Neural cell (in vitro differentiated cells): ENCODE measurements around the gene KDM4B.

ENCODE experiments used
- EP300 ChIP-seq: fragments of 450-650 bp; conservative IDR thresholded peaks from 2 replicates; pipeline ENCODE4 v1.6.1; 2014; ENCODE audit warnings: antibody characterized with exemption, mild to moderate bottlenecking, moderate library complexity; ENCODE audit not compliant: poor library complexity, severe bottlenecking
- EZH2 ChIP-seq: fragments of 200-600, 300-800 bp; shearing (Covaris generic), sonication (generic); IDR thresholded peaks from 2 replicates; pipeline ENCODE4 v1.6.1; 2014; ENCODE audit warnings: antibody characterized with exemption, low read length, borderline replicate concordance, mild to moderate bottlenecking; ENCODE audit not compliant: insufficient read depth, poor library complexity, severe bottlenecking
- MXI1 ChIP-seq: fragments of 450-650 bp; conservative IDR thresholded peaks from 2 replicates; pipeline ENCODE4 v1.6.1; 2014; ENCODE audit warnings: antibody characterized with exemption, mild to moderate bottlenecking; ENCODE audit not compliant: poor library complexity, severe bottlenecking
- RAD21 ChIP-seq: fragments of 450-650 bp; conservative IDR thresholded peaks from 2 replicates; pipeline ENCODE4 v1.6.1; 2014; ENCODE audit warnings: antibody characterized with exemption, mild to moderate bottlenecking, moderate library complexity
- REST ChIP-seq: IDR thresholded peaks from 2 replicates; pipeline ENCODE4 v1.6.1; 2012; ENCODE audit warnings: borderline replicate concordance
- TAF1 ChIP-seq: IDR thresholded peaks from 2 replicates; pipeline ENCODE4 v1.6.1; 2012; ENCODE audit warnings: low read depth
- TF ChIP-seq, protein P1 (sequence below): fragments of 450-650 bp; IDR thresholded peaks from 2 replicates; pipeline ENCODE4 v1.5.1; 2014; ENCODE audit warnings: antibody characterized with exemption, mild to moderate bottlenecking, moderate library complexity; ENCODE audit not compliant: poor library complexity, severe bottlenecking

DNA sequence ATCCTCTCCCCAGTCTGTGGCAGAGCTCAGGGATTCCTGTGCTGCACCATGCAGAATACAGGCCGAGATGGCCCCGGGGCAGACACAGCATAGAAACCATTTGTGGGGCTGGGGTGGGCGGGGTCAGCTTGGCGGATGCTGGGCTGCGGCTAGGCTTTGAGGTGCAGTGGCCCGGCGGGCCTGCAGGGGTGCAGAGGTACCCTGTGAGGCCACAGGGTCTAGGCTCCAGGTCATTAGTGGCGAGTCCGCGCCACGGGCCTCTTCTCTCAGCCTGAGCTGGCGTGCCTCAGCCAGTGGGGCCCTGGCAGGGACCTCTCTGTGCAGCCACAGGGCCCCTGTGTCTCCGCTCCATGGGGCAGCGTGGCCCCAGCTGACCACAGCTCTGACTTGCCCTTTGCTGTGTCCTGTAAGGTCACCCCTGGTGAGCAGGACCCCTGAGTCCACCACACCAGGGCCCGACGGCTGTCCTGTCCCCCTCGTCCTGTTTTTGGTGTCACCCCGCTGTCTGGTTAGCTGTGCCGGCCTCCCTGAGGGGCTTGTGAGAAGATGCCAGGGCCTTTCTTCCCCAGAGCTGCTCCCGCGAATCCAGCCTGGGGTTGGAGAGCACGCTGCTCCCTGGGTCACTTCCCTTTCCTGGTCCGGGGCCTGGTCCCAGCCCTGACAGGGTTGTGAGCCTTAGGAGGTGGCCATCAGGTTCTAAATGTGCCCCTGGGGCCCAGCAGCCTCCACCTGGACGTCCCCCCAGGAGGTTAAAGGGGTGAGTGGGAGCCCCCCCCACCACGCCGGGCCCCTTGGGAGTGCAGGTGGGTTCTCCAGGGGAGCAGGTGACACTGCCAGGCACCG is 12.1 kb downstream of the KDM4B start:
- TF ChIP-seq EP300: no peak
- TF ChIP-seq EZH2: no peak
- no peak for TF ChIP-seq MXI1
- TF ChIP-seq, protein P1, sequence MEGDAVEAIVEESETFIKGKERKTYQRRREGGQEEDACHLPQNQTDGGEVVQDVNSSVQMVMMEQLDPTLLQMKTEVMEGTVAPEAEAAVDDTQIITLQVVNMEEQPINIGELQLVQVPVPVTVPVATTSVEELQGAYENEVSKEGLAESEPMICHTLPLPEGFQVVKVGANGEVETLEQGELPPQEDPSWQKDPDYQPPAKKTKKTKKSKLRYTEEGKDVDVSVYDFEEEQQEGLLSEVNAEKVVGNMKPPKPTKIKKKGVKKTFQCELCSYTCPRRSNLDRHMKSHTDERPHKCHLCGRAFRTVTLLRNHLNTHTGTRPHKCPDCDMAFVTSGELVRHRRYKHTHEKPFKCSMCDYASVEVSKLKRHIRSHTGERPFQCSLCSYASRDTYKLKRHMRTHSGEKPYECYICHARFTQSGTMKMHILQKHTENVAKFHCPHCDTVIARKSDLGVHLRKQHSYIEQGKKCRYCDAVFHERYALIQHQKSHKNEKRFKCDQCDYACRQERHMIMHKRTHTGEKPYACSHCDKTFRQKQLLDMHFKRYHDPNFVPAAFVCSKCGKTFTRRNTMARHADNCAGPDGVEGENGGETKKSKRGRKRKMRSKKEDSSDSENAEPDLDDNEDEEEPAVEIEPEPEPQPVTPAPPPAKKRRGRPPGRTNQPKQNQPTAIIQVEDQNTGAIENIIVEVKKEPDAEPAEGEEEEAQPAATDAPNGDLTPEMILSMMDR: no peak
- TF ChIP-seq REST: no peak
- no peak for TF ChIP-seq TAF1
- no peak for TF ChIP-seq RAD21
